Activated naive CD8-positive, alpha-beta T cell treated with anti-CD3 and anti-CD28 coated beads, Interleukin-2, amount 10 ng/mL, durations not matched to agents 7 days and 5 days (primary cell): ENCODE results near the gene CELSR2. TPM values are rescaled to one million over a fixed set of nuclear protein-coding genes. Genes with fewer than 3 reads are reported as not detected.

Source experiments
- ATAC-seq: fragments of 150-1000 bp; cut with Tn5 transposase; one replicate; pipeline ENCODE4 v1.10.0; 2021; ENCODE audit warnings: low read depth, moderate library complexity
- POLR2A ChIA-PET: fragments of 350-600 bp; sonication (Branson Sonifier 250); formaldehyde crosslinking; loops from one replicate; lab custom pipeline; 2021; ENCODE audit warnings: antibody characterized with exemption; lab: Charles Lee
- DNase-seq: peaks from one replicate; pipeline ENCODE4 v3.0.0; 2021
- H3K27ac Mint-ChIP-seq: one replicate; pipeline ENCODE4 v1.8.0; 2022; ENCODE audit warnings: mild to moderate bottlenecking, mixed read lengths
- H3K27me3 Mint-ChIP-seq: one replicate; pipeline ENCODE4 v1.8.0; 2022; ENCODE audit warnings: mild to moderate bottlenecking, moderate library complexity, mixed read lengths
- H3K36me3 Mint-ChIP-seq: one replicate; pipeline ENCODE4 v1.8.0; 2021; ENCODE audit warnings: mild to moderate bottlenecking, mixed read lengths
- H3K4me1 Mint-ChIP-seq: one replicate; pipeline ENCODE4 v1.8.0; 2021; ENCODE audit warnings: mixed read lengths
- H3K4me3 Mint-ChIP-seq: one replicate; pipeline ENCODE4 v1.8.0; 2022; ENCODE audit warnings: mild to moderate bottlenecking, moderate library complexity, mixed read lengths
- H3K9me3 Mint-ChIP-seq: one replicate; pipeline ENCODE4 v1.8.0; 2021; ENCODE audit warnings: mixed read lengths
- total RNA-seq, 2 experiments: library from RNA; stranded (reverse); gene quantifications; one replicate each; pipeline ENCODE4 v1.2.3, GENCODE V29; 2021

Gene CELSR2
- total RNA-seq, 2 experiments from 2014 or later = 6.3 to 6.9 TPM

DNA sequence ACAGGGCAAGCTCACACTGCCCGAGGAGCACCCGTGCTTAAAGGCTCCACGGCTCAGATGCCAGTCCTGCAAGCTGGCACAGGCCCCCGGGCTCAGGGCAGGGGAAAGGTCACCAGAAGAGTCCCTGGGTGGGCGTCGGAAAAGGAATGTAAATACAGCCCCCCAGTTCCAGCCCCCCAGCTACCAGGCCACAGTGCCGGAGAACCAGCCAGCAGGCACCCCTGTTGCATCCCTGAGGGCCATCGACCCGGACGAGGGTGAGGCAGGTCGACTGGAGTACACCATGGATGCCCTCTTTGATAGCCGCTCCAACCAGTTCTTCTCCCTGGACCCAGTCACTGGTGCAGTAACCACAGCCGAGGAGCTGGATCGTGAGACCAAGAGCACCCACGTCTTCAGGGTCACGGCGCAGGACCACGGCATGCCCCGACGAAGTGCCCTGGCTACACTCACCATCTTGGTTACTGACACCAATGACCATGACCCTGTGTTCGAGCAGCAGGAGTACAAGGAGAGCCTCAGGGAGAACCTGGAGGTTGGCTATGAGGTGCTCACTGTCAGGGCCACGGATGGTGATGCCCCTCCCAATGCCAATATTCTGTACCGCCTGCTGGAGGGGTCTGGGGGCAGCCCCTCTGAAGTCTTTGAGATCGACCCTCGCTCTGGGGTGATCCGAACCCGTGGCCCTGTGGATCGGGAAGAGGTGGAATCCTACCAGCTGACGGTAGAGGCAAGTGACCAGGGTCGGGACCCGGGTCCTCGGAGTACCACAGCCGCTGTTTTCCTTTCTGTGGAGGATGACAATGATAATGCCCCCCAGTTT is 1.3 kb downstream of the CELSR2 start:
- Mint-ChIP-seq H3K9me3 (no peaks in the 10 kb centered on the region), H3K4me1 (no peaks in the 10 kb centered on the region), H3K27ac (no peak overlapping the region), H3K4me3 (peak overlapping the region; percentile 44), H3K27me3 (peaks cover 5% of the 10 kb centered on the region), H3K36me3 (no peaks in the 10 kb centered on the region)
- POLR2A ChIA-PET = interaction anchor here (0.7 to 1.9 kb wide), 4 partner anchors 26 to 233 kb away, joined by 3 to 7 read pairs (median 5); partner anchors contain the start of genes ATXN7L2 and SARS1
- no peak for ATAC-seq
- DNase-seq = no peak

- Mint-ChIP-seq H3K9me3 (no peaks in the 10 kb centered on the region), H3K27me3 (peaks cover 3% of the 10 kb centered on the region), H3K4me1 (no peaks in the 10 kb centered on the region), H3K27ac (no peak overlapping the region), H3K36me3 (no peaks in the 10 kb centered on the region), H3K4me3 (no peak overlapping the region)
- ATAC-seq = no peak
- no peak for DNase-seq
- POLR2A ChIA-PET = interaction anchor here (2.3 kb wide), 1 partner anchor 37 kb away, joined by 8 read pairs; the partner anchor contains the start of gene SARS1
Measured at GRCh38 chr1:109251277-109252166, 2.2 kb downstream of the CELSR2 start.

DNA sequence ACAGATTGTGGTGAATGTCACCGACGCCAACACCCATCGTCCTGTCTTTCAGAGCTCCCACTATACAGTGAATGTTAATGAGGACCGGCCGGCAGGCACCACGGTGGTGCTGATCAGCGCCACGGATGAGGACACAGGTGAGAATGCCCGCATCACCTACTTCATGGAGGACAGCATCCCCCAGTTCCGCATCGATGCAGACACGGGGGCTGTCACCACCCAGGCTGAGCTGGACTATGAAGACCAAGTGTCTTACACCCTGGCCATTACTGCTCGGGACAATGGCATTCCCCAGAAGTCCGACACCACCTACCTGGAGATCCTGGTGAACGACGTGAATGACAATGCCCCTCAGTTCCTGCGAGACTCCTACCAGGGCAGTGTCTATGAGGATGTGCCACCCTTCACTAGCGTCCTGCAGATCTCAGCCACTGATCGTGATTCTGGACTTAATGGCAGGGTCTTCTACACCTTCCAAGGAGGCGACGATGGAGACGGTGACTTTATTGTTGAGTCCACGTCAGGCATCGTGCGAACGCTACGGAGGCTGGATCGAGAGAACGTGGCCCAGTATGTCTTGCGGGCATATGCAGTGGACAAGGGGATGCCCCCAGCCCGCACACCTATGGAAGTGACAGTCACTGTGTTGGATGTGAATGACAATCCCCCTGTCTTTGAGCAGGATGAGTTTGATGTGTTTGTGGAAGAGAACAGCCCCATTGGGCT is 3.0 kb downstream of the CELSR2 start:
- Mint-ChIP-seq H3K9me3 (no peaks in the 10 kb centered on the region), H3K4me3 (no peak overlapping the region), H3K27ac (no peak overlapping the region), H3K4me1 (no peaks in the 10 kb centered on the region), H3K36me3 (no peaks in the 10 kb centered on the region), H3K27me3 (no peaks in the 10 kb centered on the region)
- POLR2A ChIA-PET = interaction anchor here (2.3 kb wide), 1 partner anchor 38 kb away, joined by 8 read pairs; the partner anchor contains the start of gene SARS1
- ATAC-seq = no peak
- no peak for DNase-seq

DNA sequence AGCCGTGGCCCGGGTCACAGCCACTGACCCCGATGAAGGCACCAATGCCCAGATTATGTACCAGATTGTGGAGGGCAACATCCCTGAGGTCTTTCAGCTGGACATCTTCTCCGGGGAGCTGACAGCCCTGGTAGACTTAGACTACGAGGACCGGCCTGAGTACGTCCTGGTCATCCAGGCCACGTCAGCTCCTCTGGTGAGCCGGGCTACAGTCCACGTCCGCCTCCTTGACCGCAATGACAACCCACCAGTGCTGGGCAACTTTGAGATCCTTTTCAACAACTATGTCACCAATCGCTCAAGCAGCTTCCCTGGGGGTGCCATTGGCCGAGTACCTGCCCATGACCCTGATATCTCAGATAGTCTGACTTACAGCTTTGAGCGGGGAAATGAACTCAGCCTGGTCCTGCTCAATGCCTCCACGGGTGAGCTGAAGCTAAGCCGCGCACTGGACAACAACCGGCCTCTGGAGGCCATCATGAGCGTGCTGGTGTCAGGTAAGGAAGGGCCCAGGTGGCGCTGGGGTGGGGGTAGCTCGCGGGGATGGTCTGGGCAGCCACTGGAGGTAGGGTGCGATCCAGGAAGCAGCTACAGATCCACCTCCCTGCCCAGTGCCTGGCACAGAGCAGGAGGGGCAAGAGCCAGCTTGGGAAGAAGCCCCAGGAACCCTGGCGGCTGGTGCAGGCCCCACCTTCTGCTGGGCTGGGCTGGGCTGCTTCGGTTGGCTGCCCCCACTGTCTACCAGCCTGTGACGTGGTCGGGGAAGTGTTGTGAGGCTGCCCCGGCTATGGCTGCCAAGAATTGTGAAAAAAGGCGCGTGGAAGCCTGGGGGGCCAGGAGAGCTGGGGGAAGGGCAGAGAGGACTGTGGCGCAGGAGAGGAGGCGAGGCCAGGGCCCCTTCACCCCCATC is 3.8 kb downstream of the CELSR2 start:
- H3K36me3 Mint-ChIP-seq = no peaks in the 10 kb centered on the region
- DNase-seq (no peak), ATAC-seq (no peak)
- H3K4me1 Mint-ChIP-seq = no peaks in the 10 kb centered on the region
- no peaks in the 10 kb centered on the region for H3K9me3 Mint-ChIP-seq
- POLR2A ChIA-PET = interaction anchor here (1.0 to 2.3 kb wide), 2 partner anchors 39 to 145 kb away, joined by 3 to 8 read pairs; partner anchors contain the start of genes SARS1 and SORT1
- H3K27me3 Mint-ChIP-seq = no peaks in the 10 kb centered on the region
- no peak overlapping the region for H3K27ac Mint-ChIP-seq
- H3K4me3 Mint-ChIP-seq = no peak overlapping the region

GRCh38 chr1:109253803-109254620 is 4.7 kb downstream of the CELSR2 start:
- DNase-seq = no peak
- POLR2A ChIA-PET = interaction anchor here (1.0 to 2.3 kb wide), 2 partner anchors 40 to 144 kb away, joined by 3 to 8 read pairs; partner anchors contain the start of genes SARS1 and SORT1
- ATAC-seq = no peak
- no peaks in the 10 kb centered on the region for H3K9me3 Mint-ChIP-seq
- no peaks in the 10 kb centered on the region for H3K4me1 Mint-ChIP-seq
- no peak overlapping the region for H3K4me3 Mint-ChIP-seq
- no peaks in the 10 kb centered on the region for H3K36me3 Mint-ChIP-seq
- no peaks in the 10 kb centered on the region for H3K27me3 Mint-ChIP-seq
- H3K27ac Mint-ChIP-seq = no peak overlapping the region

- no peaks in the 10 kb centered on the region for H3K9me3 Mint-ChIP-seq
- POLR2A ChIA-PET = no interaction called here
- no peak for DNase-seq
- H3K27ac Mint-ChIP-seq = no peak overlapping the region
- H3K4me1 Mint-ChIP-seq = no peaks in the 10 kb centered on the region
- H3K27me3 Mint-ChIP-seq = no peaks in the 10 kb centered on the region
- no peaks in the 10 kb centered on the region for H3K36me3 Mint-ChIP-seq
- no peak for ATAC-seq
- no peak overlapping the region for H3K4me3 Mint-ChIP-seq
Measured at GRCh38 chr1:109254621-109255096, 5.3 kb downstream of the CELSR2 start.

DNA sequence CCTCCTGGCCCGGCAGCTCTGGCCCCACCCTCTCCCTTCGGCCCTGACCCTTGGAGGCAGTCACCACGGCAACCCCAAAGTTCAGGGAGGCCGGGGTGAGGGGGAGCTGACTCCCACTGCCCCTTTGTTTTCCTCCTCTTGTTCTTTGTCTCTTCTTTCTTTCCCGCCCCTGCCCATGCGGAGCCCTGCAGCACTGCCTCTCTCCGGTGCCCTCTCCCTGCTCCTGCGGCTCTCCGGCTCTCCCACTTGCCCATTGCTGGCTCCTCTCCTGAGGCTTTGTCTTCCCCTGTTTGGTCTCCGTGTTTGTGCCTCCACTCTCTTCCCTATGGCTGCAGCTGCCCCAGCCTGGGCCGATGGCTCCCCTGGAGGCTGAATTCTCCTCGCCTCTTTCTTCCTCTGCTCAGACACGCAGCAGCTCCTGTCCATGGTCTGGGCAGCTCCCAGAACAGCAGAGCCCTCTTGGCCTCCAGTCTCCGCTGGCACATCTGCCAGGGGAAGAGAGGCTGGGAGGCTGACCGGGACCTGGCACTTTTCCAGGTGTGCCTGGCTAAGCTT is 5.8 kb downstream of the CELSR2 start:
- POLR2A ChIA-PET = interaction anchor here (0.5 kb wide), 1 partner anchor 113 kb away, joined by 4 read pairs; no protein-coding TSS in a partner anchor
- no peaks in the 10 kb centered on the region for H3K4me1 Mint-ChIP-seq
- no peaks in the 10 kb centered on the region for H3K36me3 Mint-ChIP-seq
- DNase-seq (no peak), ATAC-seq (no peak)
- H3K27ac Mint-ChIP-seq = no peak overlapping the region
- no peaks in the 10 kb centered on the region for H3K27me3 Mint-ChIP-seq
- no peaks in the 10 kb centered on the region for H3K9me3 Mint-ChIP-seq
- H3K4me3 Mint-ChIP-seq = no peak overlapping the region

- POLR2A ChIA-PET = interaction anchor here (0.5 kb wide), 1 partner anchor 112 kb away, joined by 4 read pairs; no protein-coding TSS in a partner anchor
- no peak for ATAC-seq
- H3K4me1 Mint-ChIP-seq = no peaks in the 10 kb centered on the region
- no peaks in the 10 kb centered on the region for H3K36me3 Mint-ChIP-seq
- DNase-seq = no peak
- H3K27ac Mint-ChIP-seq = peak overlapping the region; percentile 2
- no peak overlapping the region for H3K4me3 Mint-ChIP-seq
- no peaks in the 10 kb centered on the region for H3K27me3 Mint-ChIP-seq
- H3K9me3 Mint-ChIP-seq = no peaks in the 10 kb centered on the region
Measured at GRCh38 chr1:109255678-109256077, 6.3 kb downstream of the CELSR2 start.

- POLR2A ChIA-PET = interaction anchor here (0.5 kb wide), 1 partner anchor 112 kb away, joined by 4 read pairs; no protein-coding TSS in a partner anchor
- no peaks in the 10 kb centered on the region for H3K9me3 Mint-ChIP-seq
- H3K4me3 Mint-ChIP-seq = no peak overlapping the region
- DNase-seq (no peak), ATAC-seq (no peak)
- H3K27ac Mint-ChIP-seq = peak overlapping the region; percentile 2
- H3K36me3 Mint-ChIP-seq = no peaks in the 10 kb centered on the region
- H3K27me3 Mint-ChIP-seq = no peaks in the 10 kb centered on the region
- H3K4me1 Mint-ChIP-seq = no peaks in the 10 kb centered on the region
Measured at GRCh38 chr1:109256085-109256484, 6.7 kb downstream of the CELSR2 start.

DNA sequence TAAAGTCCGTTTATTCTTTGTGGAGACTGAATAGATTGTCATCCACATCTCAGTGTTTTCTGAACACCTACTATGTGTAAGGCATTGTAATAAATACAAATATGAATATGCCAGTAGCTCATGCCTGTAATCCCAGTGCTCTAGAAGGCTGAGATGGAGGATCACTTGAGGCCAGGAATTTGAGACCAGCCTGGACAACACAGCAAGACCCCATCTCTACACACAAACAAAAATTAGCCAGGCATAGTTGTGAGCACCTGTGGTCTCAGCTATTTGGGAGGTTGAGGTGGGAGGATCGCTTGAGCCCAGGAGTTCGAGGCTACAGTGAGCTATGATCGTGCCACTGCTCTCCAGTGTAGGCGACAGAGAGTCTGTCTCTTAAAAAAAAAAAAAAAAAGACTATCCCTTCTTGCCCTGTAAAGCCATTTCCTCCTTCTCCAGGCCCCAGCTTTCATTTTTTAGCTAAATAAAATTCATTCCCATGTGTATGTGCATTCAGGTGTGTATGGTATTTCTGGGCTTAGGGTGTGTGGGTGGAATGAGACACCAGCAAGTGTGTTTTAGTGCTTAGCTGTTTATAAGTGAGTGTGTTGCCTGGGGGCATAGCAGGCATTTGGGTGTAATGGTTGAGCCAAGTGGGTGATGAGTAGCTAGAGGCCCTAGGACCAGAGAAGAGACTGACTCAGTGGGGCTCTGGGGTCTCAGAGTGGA is 7.8 kb downstream of the CELSR2 start:
- no peaks in the 10 kb centered on the region for H3K27me3 Mint-ChIP-seq

More for the DNA sequence above, 7.8 kb downstream of the CELSR2 start:
- H3K36me3 Mint-ChIP-seq = no peaks in the 10 kb centered on the region
- ATAC-seq (no peak), DNase-seq (no peak)
- H3K4me1 Mint-ChIP-seq = no peaks in the 10 kb centered on the region
- H3K4me3 Mint-ChIP-seq = no peak overlapping the region
- POLR2A ChIA-PET = interaction anchor here (1.0 to 1.2 kb wide), 2 partner anchors 8 to 42 kb away, joined by 3 read pairs; partner anchors contain the start of gene CELSR2
- no peak overlapping the region for H3K27ac Mint-ChIP-seq
- H3K9me3 Mint-ChIP-seq = no peaks in the 10 kb centered on the region
